ENCODE data around the gene NR3C1.

The NR3C1 gene

GRCh38 chr5:143229426-143229895 lies 174.0 kb downstream of the NR3C1 start:
- DNase-seq, result no peak

- DNase-seq, result no peak
Observed at GRCh38 chr5:143228597-143229293, 174.7 kb downstream of the NR3C1 start.
